Tibial nerve (tissue), 4 donors: ENCODE measurements around the gene EMX2. TPM values are rescaled to one million over a fixed set of nuclear protein-coding genes. Genes with fewer than 3 reads are reported as not detected.

Source experiments
- DNase-seq, 2 donors: peaks; one replicate each; pipeline ENCODE4 v3.0.0-alpha.2; 2019; ENCODE audit warnings: low spot score in 2 of 2
- H3K27ac ChIP-seq, 4 donors: fragments of 200-600 bp; sonication (generic) in 3 of 4; one replicate each; pipeline ENCODE4 v1.5.1; 2017 to 2019; ENCODE audit warnings: mild to moderate bottlenecking in 1 of 4
- H3K27me3 ChIP-seq, 2 donors: fragments of 200-600 bp; sonication (generic) in 1 of 2; one replicate each; pipeline versions ENCODE4 v1.5.1 to v1.6.0; 2017 to 2019
- H3K36me3 ChIP-seq, 3 donors: fragments of 200-600 bp; sonication (generic); one replicate each; pipeline ENCODE4 v1.5.1; 2018 to 2019
- H3K4me1 ChIP-seq, 4 donors: fragments of 200-600 bp; sonication (generic) in 3 of 4; one replicate each; pipeline ENCODE4 v1.5.1; 2017 to 2019
- H3K4me3 ChIP-seq, 4 donors: fragments of 200-600 bp; sonication (generic) in 3 of 4; one replicate each; pipeline ENCODE4 v1.5.1; 2017 to 2019; ENCODE audit warnings: mild to moderate bottlenecking in 1 of 4, moderate library complexity in 1 of 4
- H3K9me3 ChIP-seq, 4 donors: fragments of 200-600 bp; sonication (generic) in 3 of 4; one replicate each; pipeline ENCODE4 v1.5.1; 2017 to 2019
- EP300 ChIP-seq, 2 donors: sonication (generic); formaldehyde crosslinking; IDR thresholded peaks; one replicate each; pipeline ENCODE4 v1.6.1; 2017; ENCODE audit warnings: antibody characterized with exemption in 2 of 2, mild to moderate bottlenecking in 1 of 2
- POLR2A ChIP-seq, 2 donors: fragments of 450-650 bp; IDR thresholded peaks; one replicate each; pipeline ENCODE4 v1.6.1; 2017; ENCODE audit warnings: antibody characterized with exemption in 2 of 2, mild to moderate bottlenecking in 2 of 2, moderate library complexity in 2 of 2
- WGBS, 2 donors: methylation state at CpG; one replicate each; pipeline ENCODE4 v1.1.5; 2018; 5-methylcytosine and 5-hydroxymethylcytosine counted together
- total RNA-seq, 4 donors: library from RNA; depleted of rRNA; stranded (reverse); fragments of >200 nt; gene quantifications; one replicate each; pipeline ENCODE4 v1.1.0, GENCODE V29; 2016
- TF ChIP-seq, protein P1 (sequence below), 5 experiments: fragments of 200-600 bp in 3 of 5; fragments of 450-650 bp in 2 of 5; sonication (generic) in 3 of 5; IDR thresholded peaks; one replicate each; pipeline ENCODE4 v1.5.1; 2016 to 2019; ENCODE audit warnings: antibody characterized with exemption in 5 of 5, mild to moderate bottlenecking in 3 of 5, moderate library complexity in 2 of 5

Gene EMX2
- total RNA-seq, 4 donors from 2014 or later: 0.44 to 2.3 (median 1.1) TPM

DNA sequence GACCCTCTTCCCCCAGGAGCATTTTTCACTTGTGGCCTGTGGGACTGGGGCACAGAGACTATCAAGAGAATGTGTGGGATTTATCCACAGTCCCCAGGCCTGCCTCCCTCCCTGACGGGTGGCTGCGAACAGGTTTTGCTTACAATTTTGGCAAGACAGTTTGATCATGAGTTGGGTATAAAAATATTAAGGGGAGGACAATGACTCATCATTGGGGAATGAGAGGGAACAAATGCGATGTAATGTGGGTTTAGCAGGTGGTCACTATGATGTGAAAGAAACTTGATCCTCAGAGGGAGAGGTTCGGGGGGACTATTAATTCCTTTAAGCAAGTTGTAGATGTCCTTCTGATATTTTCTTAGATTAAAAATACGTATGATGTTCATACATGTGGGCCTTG lies 52.2 kb downstream of the EMX2 start:
- no peak overlapping the region for H3K27ac ChIP-seq
- peaks cover 0 to 18% (median 0%) of the 10 kb centered on the region in 4 donors for H3K9me3 ChIP-seq
- H3K4me1 ChIP-seq: no peaks in the 10 kb centered on the region
- TF ChIP-seq EP300 (IDR thresholded peaks at IDR 0.05) (no peak), POLR2A (IDR thresholded peaks at IDR 0.05) (no peak)
- TF ChIP-seq, protein P1, sequence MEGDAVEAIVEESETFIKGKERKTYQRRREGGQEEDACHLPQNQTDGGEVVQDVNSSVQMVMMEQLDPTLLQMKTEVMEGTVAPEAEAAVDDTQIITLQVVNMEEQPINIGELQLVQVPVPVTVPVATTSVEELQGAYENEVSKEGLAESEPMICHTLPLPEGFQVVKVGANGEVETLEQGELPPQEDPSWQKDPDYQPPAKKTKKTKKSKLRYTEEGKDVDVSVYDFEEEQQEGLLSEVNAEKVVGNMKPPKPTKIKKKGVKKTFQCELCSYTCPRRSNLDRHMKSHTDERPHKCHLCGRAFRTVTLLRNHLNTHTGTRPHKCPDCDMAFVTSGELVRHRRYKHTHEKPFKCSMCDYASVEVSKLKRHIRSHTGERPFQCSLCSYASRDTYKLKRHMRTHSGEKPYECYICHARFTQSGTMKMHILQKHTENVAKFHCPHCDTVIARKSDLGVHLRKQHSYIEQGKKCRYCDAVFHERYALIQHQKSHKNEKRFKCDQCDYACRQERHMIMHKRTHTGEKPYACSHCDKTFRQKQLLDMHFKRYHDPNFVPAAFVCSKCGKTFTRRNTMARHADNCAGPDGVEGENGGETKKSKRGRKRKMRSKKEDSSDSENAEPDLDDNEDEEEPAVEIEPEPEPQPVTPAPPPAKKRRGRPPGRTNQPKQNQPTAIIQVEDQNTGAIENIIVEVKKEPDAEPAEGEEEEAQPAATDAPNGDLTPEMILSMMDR (IDR thresholded peaks at IDR 0.05): no peak
- no peak for DNase-seq
- no peak overlapping the region for H3K4me3 ChIP-seq
- 48 to 60% methylated on average over 5 of the region's 5 CpGs for WGBS, 2 donors
- peaks cover 0 to 4% of the 10 kb centered on the region in 2 donors for H3K27me3 ChIP-seq
- no peaks in the 10 kb centered on the region for H3K36me3 ChIP-seq

DNA sequence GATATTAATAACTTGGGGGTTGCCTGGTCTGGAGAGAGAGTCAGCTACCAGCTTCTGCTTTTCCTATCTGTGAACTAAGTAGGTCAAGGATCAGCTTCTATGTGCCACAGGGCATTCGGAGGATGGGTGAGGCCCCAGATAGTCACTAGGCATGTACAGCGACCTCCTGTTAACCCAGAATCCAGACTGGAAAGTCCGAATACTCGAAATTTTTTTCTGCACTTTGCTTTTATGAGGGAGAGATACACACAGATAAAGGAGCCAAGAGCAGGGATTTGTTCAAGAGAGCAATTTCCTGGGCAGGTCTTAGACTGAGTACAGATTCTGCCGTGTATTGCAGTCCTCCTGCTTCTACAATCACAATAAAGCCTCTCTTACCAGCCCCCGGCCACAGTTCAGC lies 54.2 kb downstream of the EMX2 start:
- Histone ChIP-seq H3K27me3 (peaks cover 0 to 4% of the 10 kb centered on the region in 2 donors), H3K4me3 (no peak overlapping the region), H3K36me3 (no peaks in the 10 kb centered on the region), H3K9me3 (peaks cover 0 to 18% (median 0%) of the 10 kb centered on the region in 4 donors), H3K4me1 (no peaks in the 10 kb centered on the region), H3K27ac (no peak overlapping the region)
- no peak for TF ChIP-seq EP300 (IDR thresholded peaks at IDR 0.05)
- TF ChIP-seq, protein P1 (IDR thresholded peaks at IDR 0.05): no peak
- no peak for TF ChIP-seq POLR2A (IDR thresholded peaks at IDR 0.05)
- DNase-seq: no peak
- WGBS, 2 donors: 33% methylated on average over 6 of the region's 6 CpGs

DNA sequence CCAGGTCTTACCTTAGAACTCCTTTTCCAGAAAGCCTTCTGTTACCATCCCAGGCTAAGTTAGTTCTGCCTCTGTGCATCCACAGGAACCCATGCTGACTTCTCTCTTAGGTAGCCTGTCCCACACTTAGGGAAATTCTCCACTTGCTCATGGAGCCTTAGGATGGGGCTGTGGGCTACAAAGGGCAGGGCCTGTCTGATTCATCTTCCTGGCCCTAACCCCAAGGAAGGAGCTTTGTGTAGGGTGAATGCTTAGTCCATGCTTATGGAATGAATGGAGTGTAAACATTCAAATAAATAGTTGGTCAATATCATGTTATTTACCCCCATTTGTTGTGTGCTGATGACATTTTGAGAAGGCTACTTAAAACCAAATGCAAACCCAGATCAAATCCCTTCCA lies 54.7 kb downstream of the EMX2 start:
- Histone ChIP-seq H3K27ac (no peak overlapping the region), H3K4me1 (no peaks in the 10 kb centered on the region), H3K36me3 (no peaks in the 10 kb centered on the region), H3K9me3 (peaks cover 0 to 18% (median 0%) of the 10 kb centered on the region in 4 donors), H3K27me3 (peaks cover 0 to 4% of the 10 kb centered on the region in 2 donors), H3K4me3 (no peak overlapping the region)
- no peak for DNase-seq
- TF ChIP-seq, protein P1 (IDR thresholded peaks at IDR 0.05): no peak
- TF ChIP-seq EP300 (IDR thresholded peaks at IDR 0.05) (no peak), POLR2A (IDR thresholded peaks at IDR 0.05) (no peak)

Other genes with a start within 250 kb of the EMX2 start
- gene PDZD8, start 167.3 kb upstream of the EMX2 start, total RNA-seq: 10 to 100 TPM; 29.4 to 33.3 (median 31.7) TPM